SK-N-MC (cell line): ENCODE results near the gene CELF2.

Source experiments
- EZH2 ChIP-seq: fragments of 200-600 bp; sonication (generic); IDR thresholded peaks from one replicate; pipeline ENCODE4 v1.6.1; 2017; ENCODE audit warnings: antibody characterized with exemption
- FOXP2 ChIP-seq: optimal IDR thresholded peaks from 2 replicates; pipeline ENCODE3; 2011; ENCODE audit warnings: mild to moderate bottlenecking, moderate library complexity; ENCODE audit not compliant: insufficient read depth; ENCODE audit errors: extremely low read length, control extremely low read depth
- POLR2AphosphoS5 ChIP-seq: IDR thresholded peaks from 2 replicates; pipeline ENCODE4 v1.6.1; 2012; ENCODE audit warnings: mild to moderate bottlenecking, low read depth, low read length, borderline replicate concordance

DNA sequence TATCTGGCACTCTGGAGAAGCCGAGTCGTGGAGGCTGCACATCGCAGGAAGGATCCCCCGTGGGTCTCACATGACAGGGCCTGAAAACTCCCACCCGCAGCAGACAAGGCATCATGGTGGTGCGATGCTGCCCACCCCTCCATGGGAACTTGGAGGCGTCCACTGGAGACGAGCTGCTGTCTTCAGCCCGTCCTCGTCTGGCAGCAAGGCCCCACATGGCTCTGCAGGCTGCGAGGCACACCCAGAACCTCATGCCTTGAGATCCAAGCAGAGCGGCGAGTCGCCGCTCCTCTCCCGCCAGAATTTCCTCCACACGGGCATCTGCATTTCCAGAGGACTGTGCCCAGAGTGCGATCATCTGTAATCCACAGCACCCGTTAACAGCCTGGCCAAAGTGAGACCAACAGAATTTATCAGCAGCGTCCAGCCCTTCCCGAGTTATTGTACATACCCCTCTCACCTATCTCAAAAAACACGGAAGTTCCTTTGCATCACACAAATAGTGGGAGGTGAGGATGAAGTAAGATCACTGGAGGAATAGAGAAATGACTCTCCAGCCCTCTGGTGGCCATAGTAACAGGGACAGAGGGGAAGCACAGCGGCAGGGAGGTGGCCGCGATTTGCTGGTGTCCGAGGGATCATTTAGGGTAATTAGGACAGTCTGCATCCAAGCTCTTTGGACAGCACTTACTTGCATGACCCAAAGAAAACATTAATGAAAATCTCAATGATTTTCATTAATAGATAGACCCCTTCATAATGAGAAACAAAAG is 301.3 kb downstream of the CELF2 start:
- TF ChIP-seq POLR2AphosphoS5 (no peak), FOXP2 (no peak), EZH2 (no peak)
